Tibial nerve (tissue), 4 donors: Measurements from ENCODE around the gene ABHD8. TPM values are rescaled to one million over a fixed set of nuclear protein-coding genes. Genes with fewer than 3 reads are reported as not detected.
A peak's percentile ranks its signal among the peaks of the same experiment; 100 is the strongest.

ENCODE experiments used
- DNase-seq, 2 donors: peaks; one replicate each; pipeline ENCODE4 v3.0.0-alpha.2; 2019; ENCODE audit warnings: low spot score in 2 of 2
- H3K27ac ChIP-seq, 4 donors: fragments of 200-600 bp; sonication (generic) in 3 of 4; one replicate each; pipeline ENCODE4 v1.5.1; 2017 to 2019; ENCODE audit warnings: mild to moderate bottlenecking in 1 of 4
- H3K27me3 ChIP-seq, 2 donors: fragments of 200-600 bp; sonication (generic) in 1 of 2; one replicate each; pipeline versions ENCODE4 v1.5.1 to v1.6.0; 2017 to 2019
- H3K36me3 ChIP-seq, 3 donors: fragments of 200-600 bp; sonication (generic); one replicate each; pipeline ENCODE4 v1.5.1; 2018 to 2019
- H3K4me1 ChIP-seq, 4 donors: fragments of 200-600 bp; sonication (generic) in 3 of 4; one replicate each; pipeline ENCODE4 v1.5.1; 2017 to 2019
- H3K4me3 ChIP-seq, 4 donors: fragments of 200-600 bp; sonication (generic) in 3 of 4; one replicate each; pipeline ENCODE4 v1.5.1; 2017 to 2019; ENCODE audit warnings: mild to moderate bottlenecking in 1 of 4, moderate library complexity in 1 of 4
- H3K9me3 ChIP-seq, 4 donors: fragments of 200-600 bp; sonication (generic) in 3 of 4; one replicate each; pipeline ENCODE4 v1.5.1; 2017 to 2019
- EP300 ChIP-seq, 2 donors: sonication (generic); formaldehyde crosslinking; IDR thresholded peaks; one replicate each; pipeline ENCODE4 v1.6.1; 2017; ENCODE audit warnings: antibody characterized with exemption in 2 of 2, mild to moderate bottlenecking in 1 of 2
- POLR2A ChIP-seq, 2 donors: fragments of 450-650 bp; IDR thresholded peaks; one replicate each; pipeline ENCODE4 v1.6.1; 2017; ENCODE audit warnings: antibody characterized with exemption in 2 of 2, mild to moderate bottlenecking in 2 of 2, moderate library complexity in 2 of 2
- WGBS, 2 donors: methylation state at CpG; one replicate each; pipeline ENCODE4 v1.1.5; 2018; 5-methylcytosine and 5-hydroxymethylcytosine counted together
- total RNA-seq, 4 donors: library from RNA; depleted of rRNA; stranded (reverse); fragments of >200 nt; gene quantifications; one replicate each; pipeline ENCODE4 v1.1.0, GENCODE V29; 2016
- TF ChIP-seq, protein P1 (sequence below), 5 experiments: fragments of 200-600 bp in 3 of 5; fragments of 450-650 bp in 2 of 5; sonication (generic) in 3 of 5; IDR thresholded peaks; one replicate each; pipeline ENCODE4 v1.5.1; 2016 to 2019; ENCODE audit warnings: antibody characterized with exemption in 5 of 5, mild to moderate bottlenecking in 3 of 5, moderate library complexity in 2 of 5

Gene ABHD8
- total RNA-seq, 4 donors from 2014 or later: 15.7 to 22.9 (median 19.9) TPM

DNA sequence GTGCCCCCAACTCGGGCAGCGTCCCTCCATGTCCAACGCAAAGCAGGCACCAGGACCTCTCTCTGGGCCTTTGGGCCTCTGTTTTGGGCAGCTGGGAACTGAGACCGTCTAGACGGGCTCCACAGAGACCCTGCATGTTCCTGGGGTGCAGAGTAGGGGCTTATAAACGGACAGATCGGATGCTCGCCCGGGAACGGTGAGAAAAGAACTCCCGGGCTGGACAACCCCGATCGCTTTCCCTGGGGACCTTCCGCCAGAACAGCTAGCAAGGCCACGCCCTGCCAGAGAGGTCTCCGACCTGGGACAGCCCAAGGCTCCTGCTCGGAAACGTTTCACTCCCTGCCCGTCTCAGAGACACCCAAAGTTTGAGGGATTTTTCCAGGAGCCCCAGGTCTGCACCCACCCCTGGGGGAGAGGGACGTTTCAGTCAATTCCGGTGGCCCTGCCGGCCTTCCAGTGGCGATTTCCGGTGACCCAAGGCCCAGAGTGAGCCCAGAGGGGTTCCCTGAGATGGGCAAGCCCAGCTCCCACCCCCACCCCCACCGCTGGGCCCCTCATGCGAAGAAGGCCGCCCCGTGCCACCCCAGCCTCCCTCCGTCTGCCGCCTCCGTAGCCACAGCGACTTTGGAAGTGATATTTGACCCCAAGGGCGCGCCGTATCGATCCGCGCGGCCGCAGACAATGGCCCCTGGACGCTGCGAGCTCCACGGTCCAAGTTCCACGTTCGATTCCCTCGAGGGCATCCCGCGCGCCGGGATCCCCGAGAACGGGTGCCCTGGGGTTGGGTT is 59.2 kb downstream of the ABHD8 start:
- Histone ChIP-seq H3K27ac (peak overlapping the region; percentile 43 to 87 (median 84)), H3K9me3 (no peaks in the 10 kb centered on the region), H3K4me1 (peaks cover 0 to 61% (median 37%) of the 10 kb centered on the region in 4 donors), H3K4me3 (peak overlapping the region; percentile 66 to 86 (median 72)), H3K36me3 (peaks cover 0 to 17% (median 0%) of the 10 kb centered on the region in 3 donors), H3K27me3 (no peaks in the 10 kb centered on the region)
- 12 to 13% methylated on average over 22 to 45 of the region's 52 CpGs for WGBS, 2 donors
- TF ChIP-seq POLR2A (IDR thresholded peaks at IDR 0.05): no peak
- TF ChIP-seq EP300 (IDR thresholded peaks at IDR 0.05): no peak
- TF ChIP-seq, protein P1, sequence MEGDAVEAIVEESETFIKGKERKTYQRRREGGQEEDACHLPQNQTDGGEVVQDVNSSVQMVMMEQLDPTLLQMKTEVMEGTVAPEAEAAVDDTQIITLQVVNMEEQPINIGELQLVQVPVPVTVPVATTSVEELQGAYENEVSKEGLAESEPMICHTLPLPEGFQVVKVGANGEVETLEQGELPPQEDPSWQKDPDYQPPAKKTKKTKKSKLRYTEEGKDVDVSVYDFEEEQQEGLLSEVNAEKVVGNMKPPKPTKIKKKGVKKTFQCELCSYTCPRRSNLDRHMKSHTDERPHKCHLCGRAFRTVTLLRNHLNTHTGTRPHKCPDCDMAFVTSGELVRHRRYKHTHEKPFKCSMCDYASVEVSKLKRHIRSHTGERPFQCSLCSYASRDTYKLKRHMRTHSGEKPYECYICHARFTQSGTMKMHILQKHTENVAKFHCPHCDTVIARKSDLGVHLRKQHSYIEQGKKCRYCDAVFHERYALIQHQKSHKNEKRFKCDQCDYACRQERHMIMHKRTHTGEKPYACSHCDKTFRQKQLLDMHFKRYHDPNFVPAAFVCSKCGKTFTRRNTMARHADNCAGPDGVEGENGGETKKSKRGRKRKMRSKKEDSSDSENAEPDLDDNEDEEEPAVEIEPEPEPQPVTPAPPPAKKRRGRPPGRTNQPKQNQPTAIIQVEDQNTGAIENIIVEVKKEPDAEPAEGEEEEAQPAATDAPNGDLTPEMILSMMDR (IDR thresholded peaks at IDR 0.05): no peak
- peak; percentile 58 to 59 for DNase-seq

DNA sequence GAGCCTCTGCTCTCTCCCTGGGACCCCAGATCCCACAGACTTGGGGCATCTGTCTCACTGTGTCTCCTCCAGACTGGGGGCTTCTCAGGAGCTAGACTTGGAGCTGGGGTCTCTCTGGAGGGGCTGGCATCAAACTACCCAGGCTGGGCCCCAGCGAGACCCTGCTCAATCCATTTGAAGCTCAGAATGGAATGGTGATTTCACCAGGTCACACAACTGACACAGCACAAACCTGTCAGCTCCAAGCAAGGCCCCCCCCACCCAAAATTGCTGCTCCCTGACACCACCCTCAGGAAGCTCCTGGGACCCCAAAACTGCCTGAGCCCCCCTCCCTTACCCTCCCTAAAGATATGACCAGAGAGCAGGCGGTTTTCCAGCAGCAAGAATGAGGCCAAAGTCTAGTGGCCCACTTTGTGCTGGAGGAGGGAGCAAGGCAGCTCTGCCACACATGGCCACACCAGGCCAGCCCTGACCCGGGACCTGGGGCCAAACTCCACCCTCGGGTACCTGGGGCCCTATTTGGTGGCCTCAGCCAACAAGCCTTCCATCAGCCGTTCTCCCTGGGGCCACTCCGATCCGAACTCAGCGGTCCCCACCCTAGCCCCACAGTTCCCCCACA is 59.9 kb downstream of the ABHD8 start:
- H3K36me3 ChIP-seq: peaks cover 0 to 24% (median 0%) of the 10 kb centered on the region in 3 donors
- no peaks in the 10 kb centered on the region for H3K9me3 ChIP-seq
- WGBS, 2 donors: 37 to 44% methylated on average over 7 to 8 of the region's 8 CpGs
- H3K4me1 ChIP-seq: peaks cover 0 to 54% (median 37%) of the 10 kb centered on the region in 4 donors
- H3K4me3 ChIP-seq: peak overlapping the region; percentile 66 to 86 (median 72)
- no peaks in the 10 kb centered on the region for H3K27me3 ChIP-seq
- TF ChIP-seq POLR2A (IDR thresholded peaks at IDR 0.05) (no peak), EP300 (IDR thresholded peaks at IDR 0.05) (no peak)
- TF ChIP-seq, protein P1 (IDR thresholded peaks at IDR 0.05): no peak
- DNase-seq: no peak
- H3K27ac ChIP-seq: peak overlapping the region; percentile 43 to 87 (median 84)

DNA sequence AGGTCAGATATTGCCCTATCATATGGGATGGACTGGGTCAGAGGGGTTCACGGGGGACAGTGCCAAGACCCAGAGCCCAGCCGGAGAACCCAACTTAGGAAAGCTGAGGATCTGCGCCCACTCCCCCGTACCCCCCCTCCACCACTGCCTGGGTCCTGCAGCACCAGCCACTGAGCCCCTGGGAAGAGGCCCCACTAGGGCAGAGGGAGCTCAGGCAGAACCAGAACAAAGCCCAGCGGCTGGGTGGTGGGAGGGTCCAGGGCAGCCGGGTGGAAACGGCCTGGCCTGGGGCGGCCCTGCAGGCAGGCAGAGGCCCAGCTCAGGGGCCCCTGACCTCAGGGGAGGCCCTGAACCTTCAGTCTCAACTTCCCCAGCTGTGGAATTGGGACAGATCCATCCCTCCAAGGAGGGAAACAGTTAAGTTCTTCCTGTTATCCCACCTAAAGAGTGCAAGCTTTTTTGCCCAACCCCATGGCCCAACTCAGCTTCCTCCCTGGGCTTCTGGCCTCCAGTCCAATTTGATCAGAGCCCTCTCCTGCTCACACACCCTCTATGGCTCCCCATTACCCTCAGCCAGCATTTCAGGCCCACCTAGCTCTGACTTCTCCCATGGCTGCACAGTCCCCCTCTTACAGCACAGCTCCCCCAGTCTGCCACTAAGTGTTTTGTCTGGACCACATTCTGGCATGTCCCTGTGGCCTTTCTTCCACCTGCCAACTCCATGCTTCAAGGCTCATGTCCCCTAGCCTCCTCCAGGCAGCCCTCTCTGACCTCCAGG is 60.6 kb downstream of the ABHD8 start:
- WGBS, 2 donors: 41 to 48% methylated on average over 6 to 7 of the region's 8 CpGs
- Histone ChIP-seq H3K9me3 (no peaks in the 10 kb centered on the region), H3K27me3 (no peaks in the 10 kb centered on the region), H3K4me3 (no peak overlapping the region), H3K27ac (peak overlapping the region in 3 of 4 donors; percentile 83 to 87 (median 84)), H3K36me3 (peaks cover 0 to 31% (median 0%) of the 10 kb centered on the region in 3 donors), H3K4me1 (peaks cover 0 to 47% (median 33%) of the 10 kb centered on the region in 4 donors)
- no peak for DNase-seq
- TF ChIP-seq POLR2A (IDR thresholded peaks at IDR 0.05): no peak
- TF ChIP-seq, protein P1 (IDR thresholded peaks at IDR 0.05): no peak

Other genes with a start within 250 kb of the ABHD8 start
- gene HAUS8, start 228.0 kb downstream of the ABHD8 start, total RNA-seq: 10 to 100 TPM in 1 of 4 donors, 1 to 10 TPM in 3; 2.6 to 11.6 (median 4.3) TPM
- 100 to 1,000 TPM in 3 of 4 donors, 10 to 100 TPM in 1; 61.7 to 201 (median 115) TPM for gene MYO9B, start 227.6 kb downstream of the ABHD8 start, total RNA-seq
- 10 to 100 TPM; 17.4 to 50.0 (median 28.0) TPM for gene USE1, start 88.1 kb downstream of the ABHD8 start, total RNA-seq
- 10 to 100 TPM in 1 of 4 donors, 1 to 10 TPM in 3; 3.3 to 30.0 (median 5.8) TPM for gene OCEL1, start 77.2 kb downstream of the ABHD8 start, total RNA-seq
- 10 to 100 TPM; 30.0 to 46.0 (median 39.5) TPM for gene NR2F6, start 57.5 kb downstream of the ABHD8 start, total RNA-seq
- 10 to 100 TPM in 2 of 4 donors, 1 to 10 TPM in 2; 3.1 to 29.4 (median 17.5) TPM for gene USHBP1, start 38.7 kb downstream of the ABHD8 start, total RNA-seq
- gene BABAM1, start 36.0 kb downstream of the ABHD8 start, total RNA-seq: 10 to 100 TPM; 60.0 to 72.0 (median 67.0) TPM
- 1 to 10 TPM in 2 of 4 donors, under 1 TPM in 2; 0.44 to 2.1 (median 0.90) TPM for gene ANKLE1, start 21.5 kb downstream of the ABHD8 start, total RNA-seq
- 100 to 1,000 TPM; 143 to 187 (median 175) TPM for gene MRPL34, start 2.4 kb upstream of the ABHD8 start, total RNA-seq
- gene DDA1, start 6.1 kb upstream of the ABHD8 start, total RNA-seq: 10 to 100 TPM in 1 of 4 donors, 1 to 10 TPM in 3; 5.7 to 14.7 (median 7.8) TPM
- 10 to 100 TPM; 10.7 to 23.1 (median 13.3) TPM for gene ANO8, start 31.4 kb upstream of the ABHD8 start, total RNA-seq
- gene GTPBP3, start 34.1 kb upstream of the ABHD8 start, total RNA-seq: 10 to 100 TPM; 15.9 to 59.4 (median 28.8) TPM
- gene PLVAP, start 73.9 kb upstream of the ABHD8 start, total RNA-seq: 100 to 1,000 TPM in 1 of 4 donors, 10 to 100 TPM in 3; 21.8 to 142 (median 78.8) TPM
- 1 to 10 TPM in 2 of 4 donors, under 1 TPM in 1, not detected in 1; 0.63 to 4.5 (median 2.0) TPM for gene CCDC194, start 90.8 kb upstream of the ABHD8 start, total RNA-seq
- gene BST2, start 102.2 kb upstream of the ABHD8 start, total RNA-seq: 10 to 100 TPM; 71.0 to 77.4 (median 72.2) TPM
- gene MVB12A, start 116.6 kb upstream of the ABHD8 start, total RNA-seq: 10 to 100 TPM; 42.8 to 87.9 (median 51.9) TPM
- gene TMEM221, start 145.2 kb upstream of the ABHD8 start, total RNA-seq: 1 to 10 TPM in 1 of 4 donors, under 1 TPM in 2, not detected in 1; 0.21 to 2.0 (median 0.30) TPM
- gene NXNL1, start 157.5 kb upstream of the ABHD8 start, total RNA-seq: under 1 TPM in 1 of 4 donors, not detected in 3; 0.44 TPM
- gene SLC27A1, start 167.1 kb upstream of the ABHD8 start, total RNA-seq: 10 to 100 TPM; 30.6 to 69.3 (median 55.9) TPM
- gene PGLS, start 208.2 kb upstream of the ABHD8 start, total RNA-seq: 10 to 100 TPM; 82.2 to 96.7 (median 92.2) TPM